HepG2 (cell line): ENCODE results near the gene YPEL4. TPM values are rescaled to one million over a fixed set of nuclear protein-coding genes. Genes with fewer than 3 reads are reported as not detected.

Experiments used
- ATAC-seq: fragments of 200-7000 bp; cut with Tn5 transposase; 3 replicates; pipeline ENCODE4 v1.9.1; 2020; ENCODE audit warnings: mild to moderate bottlenecking, moderate library complexity
- BruUV-seq: library from RNA; stranded (reverse); fragments of 400-500 nt; replicated peaks from 2 replicates; lab custom pipeline; 2021; lab: Mats Ljungman, UMichigan
- CTCF ChIA-PET: fragments of 300-600 bp; formaldehyde crosslinking; extraction: SDS; loops from one replicate; lab custom pipeline; 2021; ENCODE audit warnings: low total read pairs, inconsistent platforms, low intra/inter-chr PET ratio; lab: Yijun Ruan, JAX
- POLR2A ChIA-PET: fragments of 350-600 bp; sonication (Branson Sonifier 250); formaldehyde crosslinking; loops from one replicate; lab custom pipeline; 2020; ENCODE audit warnings: antibody characterized with exemption, inconsistent platforms; lab: Yijun Ruan, JAX
- DNase-seq: peaks from one replicate; pipeline ENCODE4 v3.0.0-alpha.2; 2015; ENCODE audit warnings: low spot score
- FAIRE-seq: peaks from 3 replicates; lab custom pipeline; 2011; peaks lifted over from hg19 to GRCh38; lab: Jason Lieb, UNC
- H2AFZ ChIP-seq: one replicate; pipeline ENCODE4 v1.6.1; 2011; ENCODE audit warnings: low read length, inconsistent platforms
- H3K27ac ChIP-seq: fragments of 300-600 bp; 3 replicates; pipeline ENCODE4 v1.8.0; 2011; ENCODE audit warnings: mixed run types, mild to moderate bottlenecking, mixed read lengths, low read length, inconsistent platforms; ENCODE audit not compliant: insufficient read depth; ENCODE audit errors: extremely low read length
- H3K27me3 ChIP-seq, 2 experiments: fragments of 200-600 bp in 1 of 2; 2 replicates in 1 of 2; 3 replicates in 1 of 2; pipeline versions ENCODE4 v1.6.0 to v1.8.0; 2011; ENCODE audit warnings: low read length in 2 of 2, mild to moderate bottlenecking in 2 of 2, moderate library complexity in 2 of 2, inconsistent platforms in 1 of 2; ENCODE audit not compliant: insufficient read depth in 2 of 2, control insufficient read depth in 1 of 2
- H3K36me3 ChIP-seq, 2 experiments: fragments of 200-600 bp in 1 of 2; replicated peaks in 1 of 2; 2 replicates in 1 of 2; 3 replicates in 1 of 2; pipeline versions ENCODE4 v1.5.1 to v1.8.0; 2011; ENCODE audit warnings: low read length in 2 of 2, inconsistent platforms in 1 of 2; ENCODE audit not compliant: insufficient read depth in 2 of 2, control insufficient read depth in 1 of 2
- H3K4me1 ChIP-seq: 2 replicates; pipeline ENCODE4 v1.5.1; 2012; ENCODE audit warnings: low read length, inconsistent platforms; ENCODE audit not compliant: insufficient read depth
- H3K4me2 ChIP-seq: 2 replicates; pipeline ENCODE4 v1.6.0; 2011; ENCODE audit warnings: low read depth, low read length, inconsistent platforms
- H3K4me3 ChIP-seq, 3 experiments: fragments of 200-600 bp in 1 of 3; sonication (generic), shearing (Covaris generic) in 1 of 3; replicated peaks in 1 of 3; 2 replicates each; pipeline ENCODE4 v1.5.1; 2011 to 2016; ENCODE audit warnings: low read length in 3 of 3, inconsistent platforms in 2 of 3, low read depth in 2 of 3, mild to moderate bottlenecking in 2 of 3, control low read depth in 1 of 3, mixed read lengths in 1 of 3; ENCODE audit not compliant: insufficient read depth in 1 of 3
- H3K79me2 ChIP-seq: one replicate; pipeline ENCODE4 v1.6.1; 2011; ENCODE audit warnings: low read length, inconsistent platforms; ENCODE audit not compliant: insufficient read depth
- H3K9ac ChIP-seq: 2 replicates; pipeline ENCODE4 v1.6.0; 2011; ENCODE audit warnings: mild to moderate bottlenecking, low read depth, low read length, inconsistent platforms; ENCODE audit not compliant: insufficient read depth
- H3K9me3 ChIP-seq: 2 replicates; pipeline ENCODE4 v1.5.1; 2012; ENCODE audit warnings: mild to moderate bottlenecking, low read length
- H4K20me1 ChIP-seq: 2 replicates; pipeline ENCODE4 v1.6.0; 2011; ENCODE audit warnings: inconsistent platforms, mild to moderate bottlenecking, low read length, moderate library complexity; ENCODE audit not compliant: insufficient read depth
- AGO1 ChIP-seq: fragments of 200-400 bp; formaldehyde crosslinking; IDR thresholded peaks from 2 replicates; pipeline ENCODE4 v1.6.1; 2017; ENCODE audit warnings: mild to moderate bottlenecking, low read depth, low read length, moderate library complexity; ENCODE audit not compliant: poor library complexity, severe bottlenecking
- CEBPB ChIP-seq: IDR thresholded peaks from 2 replicates; pipeline ENCODE4 v1.6.1; 2011; ENCODE audit warnings: low read depth, low read length, improper control_type of control experiment, borderline replicate concordance
- PBX3 ChIP-seq: sonication (generic); formaldehyde crosslinking; IDR thresholded peaks from 2 replicates; pipeline ENCODE4 v1.8.1; 2023; ENCODE audit warnings: missing genetic modification reagents, inconsistent platforms, borderline replicate concordance
- SRY ChIP-seq: sonication (generic); formaldehyde crosslinking; IDR thresholded peaks from 2 replicates; pipeline ENCODE4 v1.8.0; 2022; ENCODE audit warnings: mild to moderate bottlenecking, missing genetic modification reagents
- TAF1 ChIP-seq: sonication (generic); formaldehyde crosslinking; IDR thresholded peaks from 2 replicates; pipeline ENCODE4 v1.4.0; 2020; ENCODE audit warnings: missing genetic modification reagents
- TCF7L2 ChIP-seq: IDR thresholded peaks from 2 replicates; pipeline ENCODE4 v1.6.1; 2011; ENCODE audit warnings: mild to moderate bottlenecking, low read depth, low read length, moderate library complexity
- ZNF101 ChIP-seq: sonication (generic); formaldehyde crosslinking; IDR thresholded peaks from 2 replicates; pipeline ENCODE4 v1.4.0; 2020; ENCODE audit warnings: mild to moderate bottlenecking, low read depth, missing genetic modification reagents, borderline replicate concordance
- ZNF510 ChIP-seq: sonication (generic); formaldehyde crosslinking; IDR thresholded peaks from 2 replicates; pipeline ENCODE4 v1.4.0; 2020; ENCODE audit warnings: low read depth, mild to moderate bottlenecking, missing genetic modification reagents
- ZNF546 ChIP-seq: sonication (generic); formaldehyde crosslinking; conservative IDR thresholded peaks from 2 replicates; pipeline ENCODE4 v1.8.1; 2023; ENCODE audit warnings: mild to moderate bottlenecking, missing genetic modification reagents
- ZNF800 ChIP-seq: sonication (generic); formaldehyde crosslinking; IDR thresholded peaks from 2 replicates; pipeline ENCODE4 v1.4.0; 2020; ENCODE audit warnings: missing genetic modification reagents
- WGBS: methylation state at CpG from one replicate; pipeline ENCODE4 v1.1.6; 2017; ENCODE audit warnings: low lambda C conversion rate; 5-methylcytosine and 5-hydroxymethylcytosine counted together
- in situ Hi-C: cut with HindIII; loops from 2 replicates; pipeline ENCODE4 v1.10.0; 2017; ENCODE audit warnings: low pct_unique_long_range_greater_than_20kb; ENCODE audit not compliant: extremely low pct_ligation_motif_present
- intact Hi-C: fragments of 100-400 bp; cut with micrococcal nuclease; formaldehyde crosslinking; loops from one replicate; pipeline ENCODE4 v1.10.0; 2022; ENCODE audit not compliant: unreplicated experiment
- polyA plus RNA-seq, 8 experiments: library from polyadenylated mRNA; depleted of rRNA in 3 of 8; stranded (reverse) in 7 of 8; unstranded in 1 of 8; fragments of >200 nt; fragmentation: Illumina TruSeq in 4 of 8; extraction: Trizol in 4 of 8; gene quantifications; 2 replicates each; pipeline versions ENCODE4 v1.2.1 to v1.2.3, GENCODE V29; 2011 to 2016; ENCODE audit warnings: low read depth in 4 of 8, missing spikeins in 1 of 8, mixed read lengths in 1 of 8; ENCODE audit not compliant: insufficient read depth in 1 of 8
- total RNA-seq, 5 experiments: library from RNA; depleted of rRNA; stranded (reverse); fragments of >200 nt; fragmentation: Illumina TruSeq; extraction: Trizol; gene quantifications; 2 replicates each; pipeline ENCODE4 v1.2.3, GENCODE V29; 2016; ENCODE audit warnings: low read depth in 1 of 5

Gene YPEL4
- total and polyA plus RNA-seq, 2 of the 13 experiments (the other 11 are each of a cell fraction or from before 2014, with no cell fraction given): 0.04 TPM; not detected in 1

- in situ Hi-C loops: no loop called here
- no peak overlapping the region for H3K4me2 ChIP-seq
- POLR2A ChIA-PET: interaction anchor here (0.9 kb wide), 1 partner anchor 33 kb away, joined by 3 read pairs; the partner anchor contains the start of gene MED19
Observed at GRCh38 chr11:57679396-57679795, 29.7 kb upstream of the YPEL4 start.

More at GRCh38 chr11:57679396-57679795, 29.7 kb upstream of the YPEL4 start:
- TF ChIP-seq ZNF101 (CRISPR knock-in tag) (no peak), SRY (CRISPR knock-in tag) (no peak), ZNF510 (CRISPR knock-in tag) (no peak), AGO1 (no peak), CEBPB (no peak), PBX3 (no peak), TAF1 (no peak), ZNF546 (CRISPR knock-in tag) (no peak), ZNF800 (no peak), TCF7L2 (no peak)
- intact Hi-C loops: no loop called here
- Histone ChIP-seq H3K9ac (no peak overlapping the region), H3K79me2 (peaks cover 25% of the 10 kb centered on the region), H4K20me1 (no peaks in the 10 kb centered on the region), H3K27me3 (no peaks in the 10 kb centered on the region), H3K4me3 (no peak overlapping the region), H3K36me3 (peaks cover 6 to 64% of the 10 kb centered on the region in 2 experiments), H3K9me3 (no peaks in the 10 kb centered on the region), H3K4me1 (peaks cover 20% of the 10 kb centered on the region), H2AFZ (no peak overlapping the region), H3K27ac (no peak overlapping the region)
- DNase-seq: no peak
- no TSS peak for BruUV-seq
- WGBS: 100% methylated on average over 4 of the region's 4 CpGs
- CTCF ChIA-PET: no interaction called here
- no peak for ATAC-seq
- no peak for FAIRE-seq
